ENCODE measurements around the gene HOTAIR.

The HOTAIR gene

DNA sequence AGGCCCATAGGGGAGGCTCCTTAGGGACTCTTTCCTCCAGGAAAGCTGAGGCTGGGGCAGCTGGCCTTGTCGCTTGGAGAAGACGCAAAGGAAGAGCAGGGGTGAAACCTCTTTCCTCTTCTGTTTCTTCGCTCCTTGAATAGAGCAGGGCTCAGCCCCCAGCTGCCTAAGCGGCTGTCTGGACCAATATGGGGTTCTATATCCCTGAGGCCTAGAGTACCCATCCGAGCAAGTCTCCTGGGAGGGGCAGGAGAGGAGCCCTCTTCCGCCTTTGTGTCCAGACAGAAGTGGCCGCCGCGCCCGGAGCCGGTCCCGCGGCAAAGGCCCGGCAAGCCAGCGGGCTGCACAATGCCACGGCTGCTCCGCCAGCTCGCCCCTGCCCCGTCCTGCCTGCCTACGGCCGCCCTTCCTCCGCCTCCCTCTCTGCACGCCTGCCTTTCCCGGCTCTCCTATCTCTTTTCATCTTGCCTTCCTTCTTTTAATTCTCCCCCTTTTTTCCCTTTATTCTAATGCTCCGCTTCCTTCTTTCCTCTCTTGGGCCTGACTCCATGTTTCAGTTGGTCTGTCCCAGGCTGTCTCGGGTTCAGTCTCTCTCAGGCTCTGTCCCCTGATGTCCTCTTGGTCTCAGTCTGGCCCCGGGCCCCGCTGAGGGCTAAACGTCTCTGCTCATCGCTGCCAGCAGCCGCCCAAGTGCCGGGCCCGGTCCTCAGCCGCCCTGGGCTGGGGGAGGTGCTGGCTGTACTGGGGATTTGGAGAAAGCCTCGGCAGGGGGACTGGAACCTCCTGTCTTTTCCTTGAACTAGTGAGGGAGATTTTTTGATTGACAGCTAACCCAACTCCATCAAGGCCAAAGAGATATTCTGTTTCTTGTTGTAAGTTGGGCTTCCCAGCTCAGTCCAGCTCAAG is 22.7 kb upstream of the HOTAIR start:
- DNase-seq (ENCODE audit: low read depth), result no peak
- no peak overlapping the region for H3K4me3 ChIP-seq (ENCODE audit: low read length)
- TF ChIP-seq, protein P1, sequence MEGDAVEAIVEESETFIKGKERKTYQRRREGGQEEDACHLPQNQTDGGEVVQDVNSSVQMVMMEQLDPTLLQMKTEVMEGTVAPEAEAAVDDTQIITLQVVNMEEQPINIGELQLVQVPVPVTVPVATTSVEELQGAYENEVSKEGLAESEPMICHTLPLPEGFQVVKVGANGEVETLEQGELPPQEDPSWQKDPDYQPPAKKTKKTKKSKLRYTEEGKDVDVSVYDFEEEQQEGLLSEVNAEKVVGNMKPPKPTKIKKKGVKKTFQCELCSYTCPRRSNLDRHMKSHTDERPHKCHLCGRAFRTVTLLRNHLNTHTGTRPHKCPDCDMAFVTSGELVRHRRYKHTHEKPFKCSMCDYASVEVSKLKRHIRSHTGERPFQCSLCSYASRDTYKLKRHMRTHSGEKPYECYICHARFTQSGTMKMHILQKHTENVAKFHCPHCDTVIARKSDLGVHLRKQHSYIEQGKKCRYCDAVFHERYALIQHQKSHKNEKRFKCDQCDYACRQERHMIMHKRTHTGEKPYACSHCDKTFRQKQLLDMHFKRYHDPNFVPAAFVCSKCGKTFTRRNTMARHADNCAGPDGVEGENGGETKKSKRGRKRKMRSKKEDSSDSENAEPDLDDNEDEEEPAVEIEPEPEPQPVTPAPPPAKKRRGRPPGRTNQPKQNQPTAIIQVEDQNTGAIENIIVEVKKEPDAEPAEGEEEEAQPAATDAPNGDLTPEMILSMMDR (conservative IDR thresholded peaks at IDR 0.05; ENCODE audit: low read depth, low read length), result no peak

DNA sequence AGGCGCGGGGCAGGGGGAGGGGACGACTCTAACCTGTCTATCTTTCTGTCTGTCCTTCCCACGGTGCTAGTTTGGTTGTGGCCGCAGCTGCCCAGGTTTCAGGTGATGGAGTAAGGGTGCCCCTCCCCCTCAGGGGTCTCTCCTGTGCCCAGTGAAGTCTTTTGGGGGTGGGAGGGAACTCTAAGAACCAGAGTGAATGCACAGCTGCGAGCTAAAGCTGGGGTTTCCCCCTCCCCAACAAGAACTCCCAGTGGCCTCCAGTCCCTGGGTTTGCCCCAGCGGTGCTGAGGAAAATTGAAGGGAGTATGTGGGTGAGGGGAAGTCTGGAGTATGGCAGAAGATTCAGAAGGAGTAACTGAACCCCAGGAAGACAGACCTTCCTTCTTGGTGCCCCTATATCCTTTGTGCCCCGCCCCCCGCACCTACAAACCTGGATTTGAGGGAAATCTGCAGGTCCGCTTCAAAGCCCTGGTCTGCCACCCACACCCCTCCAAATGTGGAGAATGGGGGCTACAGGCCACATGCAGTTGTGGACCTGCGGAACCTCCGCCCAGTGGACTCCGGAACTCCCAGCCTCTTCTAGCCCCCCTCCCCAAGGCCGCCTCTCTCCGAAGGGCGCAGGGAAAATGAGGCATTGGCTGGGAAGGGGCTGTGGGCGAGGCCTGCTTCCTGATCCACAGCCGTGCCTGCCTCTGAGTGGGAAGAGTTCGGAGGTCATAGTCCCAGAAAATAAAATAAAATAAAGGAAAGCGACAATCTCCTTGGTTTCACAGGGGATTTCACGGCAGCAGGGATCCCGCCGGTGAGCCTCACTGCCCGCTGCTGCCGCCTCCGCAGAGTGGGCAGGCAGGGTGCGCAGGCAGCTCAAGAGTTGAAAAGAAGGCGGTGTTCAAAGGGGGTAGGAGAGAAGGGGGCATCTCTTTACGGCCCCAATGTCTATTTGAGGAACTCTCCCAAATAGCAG is 21.8 kb upstream of the HOTAIR start:
- no peak overlapping the region for H3K4me3 ChIP-seq (ENCODE audit: low read length)
- DNase-seq (ENCODE audit: low read depth), result no peak
- TF ChIP-seq, protein P1 (conservative IDR thresholded peaks at IDR 0.05; ENCODE audit: low read depth, low read length), result no peak

DNA sequence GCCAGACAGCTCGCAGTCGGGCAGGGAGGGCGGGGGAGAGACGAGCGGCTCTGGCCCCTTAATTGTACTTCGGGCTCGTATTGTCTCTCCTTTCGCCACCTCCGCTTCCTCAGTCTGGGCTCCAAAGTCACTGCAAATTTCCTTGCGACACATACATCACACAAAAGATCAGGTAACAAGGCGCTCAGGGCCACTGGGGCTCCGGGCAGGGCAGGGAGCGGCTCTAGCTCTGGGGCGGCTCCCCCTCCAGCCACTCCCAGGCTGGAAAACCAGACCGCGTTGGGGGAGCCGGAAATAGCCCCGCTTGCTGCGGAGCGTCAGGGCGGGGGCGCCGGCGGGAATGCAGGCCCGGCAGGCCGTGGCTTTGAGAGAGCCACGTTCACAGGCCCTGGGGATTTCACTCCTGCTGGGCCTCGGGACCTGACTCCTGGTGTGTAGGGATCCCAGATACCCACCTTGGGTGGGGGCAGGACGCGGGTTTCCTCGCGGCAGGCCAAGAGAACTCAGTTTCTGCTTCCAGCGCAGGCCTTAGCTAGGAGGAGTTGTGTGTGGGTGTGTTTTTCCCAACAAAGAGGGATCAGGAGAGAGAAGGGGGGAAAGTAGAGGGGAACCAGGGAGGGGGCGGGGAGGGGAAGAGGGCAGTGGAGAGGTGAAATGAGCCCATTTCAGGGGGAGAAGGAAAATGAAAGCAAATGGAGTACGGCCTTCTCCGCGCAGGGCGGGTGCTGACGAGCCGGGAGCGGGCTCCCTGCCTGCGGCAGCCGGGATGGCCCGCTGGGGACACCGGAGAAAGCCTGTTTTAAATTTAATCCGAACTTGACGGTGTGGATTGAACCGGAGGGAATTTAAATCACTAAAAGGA is 20.9 kb upstream of the HOTAIR start:
- TF ChIP-seq, protein P1 (conservative IDR thresholded peaks at IDR 0.05; ENCODE audit: low read depth, low read length), result no peak
- H3K4me3 ChIP-seq (ENCODE audit: low read length), result no peak overlapping the region
- no peak for DNase-seq (ENCODE audit: low read depth)

DNA sequence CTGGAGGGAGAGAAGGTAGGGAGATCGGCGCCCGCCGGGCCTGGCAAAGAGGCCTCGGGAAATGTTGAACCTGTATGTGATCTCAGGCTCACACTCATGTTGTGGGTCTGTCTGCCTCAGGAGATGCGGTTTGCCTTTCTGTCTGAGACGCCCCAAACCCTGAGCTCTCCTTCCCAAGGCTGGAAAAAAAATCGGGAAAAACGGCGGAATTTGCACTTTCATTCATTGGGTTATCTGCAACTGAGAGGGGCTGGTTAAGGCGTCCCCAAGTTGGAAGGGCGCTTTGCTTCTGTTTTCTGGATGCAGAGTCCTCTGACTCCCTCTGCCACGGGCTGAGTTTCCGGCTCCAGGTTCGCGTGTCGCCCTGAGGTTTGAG is 20.2 kb upstream of the HOTAIR start:
- DNase-seq (ENCODE audit: low read depth), result no peak
- TF ChIP-seq, protein P1 (conservative IDR thresholded peaks at IDR 0.05; ENCODE audit: low read depth, low read length), result no peak
- no peak overlapping the region for H3K4me3 ChIP-seq (ENCODE audit: low read length)

DNA sequence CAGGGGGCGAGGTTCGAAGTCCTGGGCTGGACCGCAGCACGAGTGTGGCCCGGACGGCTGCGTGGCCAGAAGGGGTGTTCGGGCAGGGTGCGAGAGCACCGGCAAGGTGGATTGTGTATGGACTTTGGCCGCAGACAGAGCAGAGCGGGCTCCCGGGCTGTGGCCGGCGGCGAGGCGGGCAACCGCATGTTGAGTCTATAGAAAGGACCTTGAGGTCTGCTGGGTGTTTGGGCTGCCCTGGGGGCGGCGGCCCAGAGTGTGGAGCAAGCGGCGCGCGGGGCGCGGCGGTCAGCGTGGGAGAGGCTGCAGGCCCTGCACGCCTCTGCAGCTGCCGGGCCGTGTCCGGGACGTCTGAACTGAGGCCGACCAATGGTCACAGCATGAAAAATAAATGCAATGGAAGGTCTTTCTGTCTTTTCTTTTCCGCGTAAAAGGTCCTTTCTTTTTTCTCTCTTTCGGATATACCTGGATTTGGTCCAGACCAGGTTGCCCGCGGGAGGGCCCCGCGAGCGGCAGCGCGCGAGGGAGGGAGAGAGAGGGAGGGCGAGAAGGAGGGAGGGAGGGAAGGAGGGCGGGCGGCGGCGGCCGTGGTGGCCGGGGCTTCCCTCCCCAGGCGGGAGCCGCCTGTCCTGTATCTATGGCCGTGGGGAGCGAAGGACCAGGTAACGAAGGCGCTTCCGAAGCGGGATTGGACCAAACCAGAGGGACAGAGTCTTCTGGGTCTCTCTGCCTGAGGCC is 19.7 kb upstream of the HOTAIR start:
- no peak overlapping the region for H3K4me3 ChIP-seq (ENCODE audit: low read length)
- TF ChIP-seq, protein P1 (conservative IDR thresholded peaks at IDR 0.05; ENCODE audit: low read depth, low read length), result no peak
- no peak for DNase-seq (ENCODE audit: low read depth)

DNA sequence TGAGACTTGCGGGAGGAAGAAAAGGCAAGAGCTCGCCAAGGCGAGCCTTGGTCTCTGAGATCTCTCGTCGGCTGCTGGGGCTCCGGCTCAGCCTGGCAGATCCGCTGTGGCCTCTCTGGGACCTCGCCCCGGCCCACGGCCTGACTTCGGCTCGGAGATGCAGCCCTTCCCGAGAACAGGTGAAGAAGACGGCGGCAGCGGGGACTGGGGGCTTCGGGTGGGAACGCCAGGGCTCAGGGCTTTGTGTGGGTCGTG is 19.2 kb upstream of the HOTAIR start:
- TF ChIP-seq, protein P1 (conservative IDR thresholded peaks at IDR 0.05; ENCODE audit: low read depth, low read length), result no peak
- no peak for DNase-seq (ENCODE audit: low read depth)
- H3K4me3 ChIP-seq (ENCODE audit: low read length), result no peak overlapping the region

Measured in retinal pigment epithelial cell (primary cell).